ENCODE measurements around the gene FUNDC1. TPM values are rescaled to one million over a fixed set of nuclear protein-coding genes. Genes with fewer than 3 reads are reported as not detected.

FUNDC1 gene
- total RNA-seq, 2 donors from 2014 or later = 12.3 to 28.3 TPM

DNA sequence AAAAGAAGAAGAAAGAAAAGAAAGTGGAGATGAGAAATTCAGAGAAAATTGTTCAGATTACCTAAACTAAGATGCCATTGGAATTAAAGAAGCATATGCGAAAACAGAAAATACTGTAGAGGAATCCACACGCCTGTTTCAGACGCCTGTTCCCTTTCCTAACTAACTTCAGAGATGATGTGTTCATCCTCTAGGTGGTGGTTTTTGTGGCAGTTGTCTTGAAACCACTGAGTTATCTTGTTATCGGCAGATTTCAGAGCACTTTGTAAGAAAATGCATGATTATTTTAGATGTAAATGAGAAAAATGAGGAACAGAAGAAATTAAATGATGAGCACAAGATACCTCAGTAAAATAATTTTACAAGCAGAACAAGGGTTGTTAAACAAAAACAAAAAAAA, 48.3 kb downstream of the FUNDC1 start:
- TF ChIP-seq, protein P1, sequence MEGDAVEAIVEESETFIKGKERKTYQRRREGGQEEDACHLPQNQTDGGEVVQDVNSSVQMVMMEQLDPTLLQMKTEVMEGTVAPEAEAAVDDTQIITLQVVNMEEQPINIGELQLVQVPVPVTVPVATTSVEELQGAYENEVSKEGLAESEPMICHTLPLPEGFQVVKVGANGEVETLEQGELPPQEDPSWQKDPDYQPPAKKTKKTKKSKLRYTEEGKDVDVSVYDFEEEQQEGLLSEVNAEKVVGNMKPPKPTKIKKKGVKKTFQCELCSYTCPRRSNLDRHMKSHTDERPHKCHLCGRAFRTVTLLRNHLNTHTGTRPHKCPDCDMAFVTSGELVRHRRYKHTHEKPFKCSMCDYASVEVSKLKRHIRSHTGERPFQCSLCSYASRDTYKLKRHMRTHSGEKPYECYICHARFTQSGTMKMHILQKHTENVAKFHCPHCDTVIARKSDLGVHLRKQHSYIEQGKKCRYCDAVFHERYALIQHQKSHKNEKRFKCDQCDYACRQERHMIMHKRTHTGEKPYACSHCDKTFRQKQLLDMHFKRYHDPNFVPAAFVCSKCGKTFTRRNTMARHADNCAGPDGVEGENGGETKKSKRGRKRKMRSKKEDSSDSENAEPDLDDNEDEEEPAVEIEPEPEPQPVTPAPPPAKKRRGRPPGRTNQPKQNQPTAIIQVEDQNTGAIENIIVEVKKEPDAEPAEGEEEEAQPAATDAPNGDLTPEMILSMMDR (IDR thresholded peaks at IDR 0.05) = no peak
- DNase-seq (ENCODE audit: low spot score) = no peak
- no peaks in the 10 kb centered on the region for H3K4me1 ChIP-seq

DNA sequence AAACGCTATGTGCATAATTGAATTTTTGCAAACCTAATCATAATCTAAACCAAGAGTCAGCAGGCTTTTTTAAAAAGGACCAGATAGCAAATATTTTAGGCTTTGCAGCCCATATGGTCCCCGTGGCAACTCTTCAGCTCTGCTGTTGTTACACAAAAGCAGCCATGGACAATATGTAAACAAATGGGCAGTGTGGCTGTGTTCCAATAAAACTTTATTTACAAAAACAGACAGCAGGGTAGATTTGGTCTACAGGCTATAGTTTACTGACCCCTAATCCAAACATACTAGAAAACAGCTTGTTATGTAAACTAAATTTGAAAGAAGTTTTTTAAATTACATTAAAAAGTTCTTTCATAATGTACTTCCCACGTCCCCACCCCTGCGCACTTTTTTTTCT, 53.1 kb downstream of the FUNDC1 start:
- no peak overlapping the region for H3K27ac ChIP-seq
- no peaks in the 10 kb centered on the region for H3K27me3 ChIP-seq
- no peak for DNase-seq (ENCODE audit: low spot score)
- H3K4me1 ChIP-seq = no peaks in the 10 kb centered on the region
- H3K9me3 ChIP-seq = no peaks in the 10 kb centered on the region
- no peak overlapping the region for H3K4me3 ChIP-seq
- no peaks in the 10 kb centered on the region for H3K36me3 ChIP-seq
- TF ChIP-seq, protein P1 (IDR thresholded peaks at IDR 0.05) = no peak

More for the DNA sequence above, 48.3 kb downstream of the FUNDC1 start:
- Histone ChIP-seq H3K4me3 (no peak overlapping the region), H3K27ac (no peak overlapping the region), H3K9me3 (peaks cover 0 to 5% of the 10 kb centered on the region in 2 donors), H3K36me3 (no peaks in the 10 kb centered on the region), H3K27me3 (no peaks in the 10 kb centered on the region)

DNA sequence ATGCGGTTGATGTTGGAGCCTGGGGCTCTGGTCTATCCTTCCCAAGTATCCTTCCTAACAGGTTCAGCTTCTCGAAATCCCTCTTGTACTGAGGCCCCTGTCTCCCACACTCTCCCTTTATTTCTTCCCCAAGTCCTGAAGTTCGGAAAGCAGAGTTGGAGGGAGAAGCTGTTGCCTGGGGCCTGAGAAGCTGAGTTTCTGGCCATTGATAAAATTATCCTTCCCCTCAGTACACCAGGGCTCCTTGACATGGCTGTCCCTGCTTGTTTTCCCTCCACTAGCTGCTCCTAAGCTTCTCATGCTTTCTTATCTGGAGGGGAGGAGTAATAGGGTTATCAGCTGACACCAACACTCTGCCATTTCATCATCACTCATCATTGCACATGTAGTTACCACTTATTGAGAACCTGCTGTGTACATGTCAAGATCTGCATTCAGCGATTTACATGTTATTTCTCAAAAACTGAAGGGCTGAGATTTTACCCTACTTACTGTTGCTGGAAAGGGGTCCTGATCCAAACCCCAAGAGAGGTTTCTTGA, 58.0 kb downstream of the FUNDC1 start:
- TF ChIP-seq, protein P1 (IDR thresholded peaks at IDR 0.05) = no peak
- Histone ChIP-seq H3K36me3 (no peaks in the 10 kb centered on the region), H3K9me3 (peaks cover 0 to 3% of the 10 kb centered on the region in 2 donors)

DNA sequence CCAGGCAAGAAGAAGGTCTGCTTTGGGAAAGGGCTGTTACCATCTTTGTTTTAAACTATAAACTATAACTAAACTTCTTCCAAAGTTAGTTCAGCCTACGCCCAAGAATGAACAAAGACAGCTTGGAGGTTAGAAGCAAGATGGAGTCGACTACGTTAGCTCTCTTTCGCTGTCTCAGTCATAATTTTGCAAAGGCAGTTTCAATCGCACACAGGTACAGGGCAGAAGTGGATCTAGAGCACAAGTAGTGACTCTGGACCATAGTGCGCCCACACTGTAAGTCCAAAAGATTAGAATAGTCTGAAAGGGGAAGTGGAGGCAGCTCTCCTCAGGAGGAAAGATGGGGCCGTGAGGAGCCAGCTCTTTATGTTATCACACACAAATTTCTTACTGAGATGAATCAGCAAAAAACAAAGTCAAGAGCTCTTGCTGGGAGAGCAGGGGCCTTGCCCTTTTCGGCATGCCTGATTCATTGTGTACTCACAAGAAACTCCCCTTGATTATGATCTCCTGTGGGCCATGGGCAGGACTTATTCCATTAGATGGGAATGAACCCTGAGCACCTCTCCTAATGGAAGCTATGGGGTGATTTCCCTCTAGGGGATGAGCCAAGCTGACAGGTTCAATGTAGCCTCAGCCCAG, 58.6 kb downstream of the FUNDC1 start:
- no peaks in the 10 kb centered on the region for H3K4me1 ChIP-seq
- no peak overlapping the region for H3K27ac ChIP-seq
- TF ChIP-seq, protein P1 (IDR thresholded peaks at IDR 0.05) = no peak
- peaks cover 0 to 3% of the 10 kb centered on the region in 2 donors for H3K9me3 ChIP-seq
- no peak overlapping the region for H3K4me3 ChIP-seq
- no peak for DNase-seq (ENCODE audit: low spot score)
- H3K27me3 ChIP-seq = no peaks in the 10 kb centered on the region
- H3K36me3 ChIP-seq = no peaks in the 10 kb centered on the region

More for the DNA sequence above, 58.0 kb downstream of the FUNDC1 start:
- H3K4me3 ChIP-seq = no peak overlapping the region
- H3K27ac ChIP-seq = no peak overlapping the region
- H3K27me3 ChIP-seq = no peaks in the 10 kb centered on the region
- no peaks in the 10 kb centered on the region for H3K4me1 ChIP-seq
- DNase-seq (ENCODE audit: low spot score) = no peak

DNA sequence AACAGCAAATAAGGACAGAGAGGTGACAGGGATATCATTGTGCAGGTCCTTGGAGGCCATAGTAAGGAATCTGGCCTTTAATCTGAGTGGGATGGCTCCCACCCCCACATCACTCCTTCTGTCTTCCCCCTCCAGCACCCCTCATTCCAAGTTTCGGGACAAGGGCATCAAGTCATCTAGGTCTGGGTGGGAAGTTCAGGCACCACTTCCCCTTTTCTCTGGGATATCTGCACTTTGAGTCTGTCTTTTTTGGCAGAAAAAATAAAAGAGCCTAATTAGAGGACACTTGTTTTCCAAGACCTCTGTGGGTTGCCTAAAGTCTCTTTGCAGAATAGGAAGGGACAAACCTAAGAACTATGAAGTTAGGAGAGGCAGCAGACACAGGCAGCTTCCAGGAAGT, 60.1 kb downstream of the FUNDC1 start:
- DNase-seq (ENCODE audit: low spot score) = no peak
- no peaks in the 10 kb centered on the region for H3K36me3 ChIP-seq
- H3K4me1 ChIP-seq = no peaks in the 10 kb centered on the region
- no peak overlapping the region for H3K27ac ChIP-seq
- H3K27me3 ChIP-seq = no peaks in the 10 kb centered on the region
- peaks cover 0 to 3% of the 10 kb centered on the region in 2 donors for H3K9me3 ChIP-seq
- H3K4me3 ChIP-seq = no peak overlapping the region
- TF ChIP-seq, protein P1 (IDR thresholded peaks at IDR 0.05) = no peak

Data from right atrium auricular region (tissue), 2 donors.